Type B pancreatic cell (in vitro differentiated cells): ENCODE data around the gene NPAS3. TPM values are rescaled to one million over a fixed set of nuclear protein-coding genes. Genes with fewer than 3 reads are reported as not detected.

Experiments
- DNase-seq: peaks from one replicate; pipeline ENCODE4 v3.0.0; 2021; ENCODE audit warnings: mixed read lengths; ENCODE audit not compliant: unreplicated experiment; ENCODE audit errors: extremely low spot score
- H3K27ac Mint-ChIP-seq: 2 replicates; pipeline ENCODE4 v1.8.0; 2021; ENCODE audit warnings: mild to moderate bottlenecking, mixed read lengths
- H3K27me3 Mint-ChIP-seq: 2 replicates; pipeline ENCODE4 v1.8.0; 2021; ENCODE audit warnings: mixed read lengths
- H3K36me3 Mint-ChIP-seq: 2 replicates; pipeline ENCODE4 v1.8.0; 2021; ENCODE audit warnings: mixed read lengths
- H3K4me1 Mint-ChIP-seq: one replicate; pipeline ENCODE4 v1.8.0; 2021; ENCODE audit warnings: mixed read lengths; ENCODE audit not compliant: unreplicated experiment
- H3K4me3 Mint-ChIP-seq: 2 replicates; pipeline ENCODE4 v1.8.0; 2021; ENCODE audit warnings: mild to moderate bottlenecking, mixed read lengths
- H3K9me3 Mint-ChIP-seq: 2 replicates; pipeline ENCODE4 v1.8.0; 2021; ENCODE audit warnings: mixed read lengths
- total RNA-seq: library from RNA; stranded (reverse); gene quantifications from 2 replicates; pipeline ENCODE4 v1.2.1, GENCODE V29; 2021; ENCODE audit warnings: low replicate concordance
- TF ChIP-seq, protein P1 (sequence below): fragments of 200-600 bp; sonication (generic); conservative IDR thresholded peaks from 2 replicates; pipeline ENCODE4 v1.5.0; 2021; ENCODE audit warnings: antibody characterized with exemption, mild to moderate bottlenecking

Gene NPAS3
- total RNA-seq, 1 donor from 2014 or later, result 8.7 TPM

DNA sequence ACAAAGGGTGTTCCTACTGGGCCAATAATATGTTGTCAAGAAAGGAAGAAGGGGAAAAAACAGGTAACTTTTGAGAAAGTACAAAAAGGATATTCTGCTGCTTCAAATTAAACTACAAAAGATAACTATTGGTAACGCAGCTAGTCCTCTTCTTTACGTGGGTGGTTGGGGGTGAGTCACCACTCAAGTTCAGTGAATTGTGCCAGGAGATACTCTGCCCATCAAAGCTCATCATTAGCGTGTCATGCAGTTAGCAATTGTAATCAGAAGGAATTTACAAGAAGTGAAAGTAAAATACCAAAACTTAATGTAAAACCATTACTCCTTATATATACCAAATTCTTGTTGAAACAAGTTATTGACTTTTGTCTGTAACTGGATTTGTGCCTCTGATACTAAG, 342.0 kb downstream of the NPAS3 start:
- no peak for DNase-seq

DNA sequence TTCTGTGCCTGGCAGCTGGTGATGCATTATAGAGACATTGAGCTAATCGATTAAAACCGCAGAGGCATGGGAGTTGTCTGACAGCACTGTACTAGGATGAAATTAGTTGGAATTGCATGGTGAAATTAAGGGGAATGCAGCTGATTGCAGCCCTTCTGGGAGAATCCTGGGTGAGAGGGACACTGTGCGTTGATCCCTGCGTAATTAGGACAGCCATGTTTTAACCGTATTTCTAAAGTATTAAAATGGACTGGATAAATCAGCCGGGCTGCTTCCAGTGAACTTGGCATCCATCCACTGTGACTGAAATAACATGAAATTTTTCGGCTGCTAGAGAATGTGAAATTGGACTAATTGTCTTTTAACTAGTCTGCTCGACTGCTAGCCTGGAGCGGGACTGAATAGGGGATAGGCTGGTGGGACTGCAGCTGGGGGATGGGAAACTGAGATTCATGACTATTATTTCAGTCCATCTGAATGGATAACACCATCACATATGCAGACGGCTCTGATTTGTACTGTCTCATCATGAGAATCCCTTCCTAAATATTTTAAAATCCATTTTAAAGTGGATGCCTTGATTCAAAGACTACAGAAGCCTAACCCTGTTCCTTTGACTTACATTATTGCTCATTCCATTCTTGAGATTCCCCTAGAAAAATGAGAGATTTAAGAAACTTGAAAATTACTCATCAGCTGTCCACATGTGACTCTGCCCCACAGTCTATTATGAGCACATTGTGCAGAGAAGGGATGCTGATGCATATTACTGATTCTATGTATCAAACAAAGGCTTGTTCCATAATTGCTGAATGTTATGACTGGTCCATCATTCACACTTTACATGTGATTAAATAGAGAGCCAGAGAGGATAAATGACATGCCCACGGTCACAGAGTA, 343.9 kb downstream of the NPAS3 start:
- Mint-ChIP-seq H3K9me3 (no peaks in the 10 kb centered on the region), H3K27me3 (peaks cover 3% of the 10 kb centered on the region), H3K27ac (no peak overlapping the region), H3K36me3 (no peaks in the 10 kb centered on the region), H3K4me3 (no peak overlapping the region), H3K4me1 (no peaks in the 10 kb centered on the region)
- DNase-seq, result no peak
- TF ChIP-seq, protein P1, sequence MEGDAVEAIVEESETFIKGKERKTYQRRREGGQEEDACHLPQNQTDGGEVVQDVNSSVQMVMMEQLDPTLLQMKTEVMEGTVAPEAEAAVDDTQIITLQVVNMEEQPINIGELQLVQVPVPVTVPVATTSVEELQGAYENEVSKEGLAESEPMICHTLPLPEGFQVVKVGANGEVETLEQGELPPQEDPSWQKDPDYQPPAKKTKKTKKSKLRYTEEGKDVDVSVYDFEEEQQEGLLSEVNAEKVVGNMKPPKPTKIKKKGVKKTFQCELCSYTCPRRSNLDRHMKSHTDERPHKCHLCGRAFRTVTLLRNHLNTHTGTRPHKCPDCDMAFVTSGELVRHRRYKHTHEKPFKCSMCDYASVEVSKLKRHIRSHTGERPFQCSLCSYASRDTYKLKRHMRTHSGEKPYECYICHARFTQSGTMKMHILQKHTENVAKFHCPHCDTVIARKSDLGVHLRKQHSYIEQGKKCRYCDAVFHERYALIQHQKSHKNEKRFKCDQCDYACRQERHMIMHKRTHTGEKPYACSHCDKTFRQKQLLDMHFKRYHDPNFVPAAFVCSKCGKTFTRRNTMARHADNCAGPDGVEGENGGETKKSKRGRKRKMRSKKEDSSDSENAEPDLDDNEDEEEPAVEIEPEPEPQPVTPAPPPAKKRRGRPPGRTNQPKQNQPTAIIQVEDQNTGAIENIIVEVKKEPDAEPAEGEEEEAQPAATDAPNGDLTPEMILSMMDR, result no peak

More for the DNA sequence above, 342.0 kb downstream of the NPAS3 start:
- Mint-ChIP-seq H3K4me3 (no peak overlapping the region), H3K9me3 (no peaks in the 10 kb centered on the region), H3K27ac (no peak overlapping the region), H3K27me3 (peaks cover 5% of the 10 kb centered on the region), H3K4me1 (no peaks in the 10 kb centered on the region), H3K36me3 (no peaks in the 10 kb centered on the region)
- TF ChIP-seq, protein P1, result no peak

DNA sequence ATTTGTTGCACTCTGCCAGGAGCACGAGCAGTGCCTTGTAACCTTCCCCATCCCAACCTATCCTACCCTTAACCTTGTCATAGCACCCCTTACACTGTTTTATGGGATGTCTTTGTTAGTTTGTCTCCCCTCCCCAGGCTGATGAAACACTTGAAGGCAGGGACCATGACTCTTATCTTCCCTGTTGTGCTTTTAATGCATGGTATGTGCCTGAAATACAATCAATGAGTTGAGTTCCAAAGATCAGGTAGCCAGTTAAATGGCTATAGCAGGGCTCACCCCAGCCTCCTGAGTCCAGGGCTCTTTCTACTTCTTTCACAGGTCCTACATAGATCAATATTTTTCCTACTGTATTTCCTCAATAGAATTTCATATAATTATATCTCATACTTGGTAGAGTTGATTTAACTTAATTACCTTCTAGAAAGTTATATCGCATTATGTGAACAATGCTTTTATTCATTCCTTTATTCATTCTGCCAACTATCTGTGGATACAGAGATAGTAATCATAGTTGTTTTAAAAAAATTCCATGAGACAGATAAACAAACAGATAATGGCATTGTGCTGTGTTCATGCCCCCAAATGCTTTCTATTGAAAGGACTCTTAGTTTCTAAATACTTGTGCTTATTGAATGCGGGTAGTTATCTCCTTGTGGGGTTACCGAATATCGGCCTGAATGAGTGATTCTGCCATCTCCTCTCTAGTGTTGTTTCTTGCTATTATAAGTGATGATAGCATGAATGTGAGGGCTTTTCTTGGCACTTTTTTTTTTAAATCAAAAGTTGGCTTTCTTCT, 347.4 kb downstream of the NPAS3 start:
- no peak for DNase-seq
- Mint-ChIP-seq H3K27me3 (no peaks in the 10 kb centered on the region), H3K36me3 (no peaks in the 10 kb centered on the region)

DNA sequence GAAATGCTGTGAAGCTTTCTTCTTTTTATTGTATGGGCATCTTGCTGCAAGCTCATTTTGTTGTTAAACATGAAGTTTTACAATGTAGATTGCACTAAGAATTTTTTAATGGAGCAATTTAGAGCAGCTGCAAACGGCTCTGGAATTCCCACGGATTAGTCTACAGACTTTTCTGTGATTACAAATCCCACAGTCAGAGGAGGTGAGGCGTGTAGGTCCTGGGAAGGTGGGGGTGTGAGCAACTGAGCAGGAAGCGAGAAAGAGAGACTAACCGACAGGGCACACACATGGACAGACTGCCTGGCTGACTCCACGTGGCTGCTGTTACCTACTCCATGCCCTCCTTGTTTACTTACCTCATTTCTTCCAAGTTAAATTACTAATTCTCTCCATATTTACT, 348.5 kb downstream of the NPAS3 start:
- Mint-ChIP-seq H3K36me3 (no peaks in the 10 kb centered on the region), H3K27ac (no peak overlapping the region)
- TF ChIP-seq, protein P1, result no peak

More for the DNA sequence above, 347.4 kb downstream of the NPAS3 start:
- Mint-ChIP-seq H3K4me3 (no peak overlapping the region), H3K27ac (no peak overlapping the region), H3K9me3 (no peaks in the 10 kb centered on the region), H3K4me1 (no peaks in the 10 kb centered on the region)
- TF ChIP-seq, protein P1, result no peak

DNA sequence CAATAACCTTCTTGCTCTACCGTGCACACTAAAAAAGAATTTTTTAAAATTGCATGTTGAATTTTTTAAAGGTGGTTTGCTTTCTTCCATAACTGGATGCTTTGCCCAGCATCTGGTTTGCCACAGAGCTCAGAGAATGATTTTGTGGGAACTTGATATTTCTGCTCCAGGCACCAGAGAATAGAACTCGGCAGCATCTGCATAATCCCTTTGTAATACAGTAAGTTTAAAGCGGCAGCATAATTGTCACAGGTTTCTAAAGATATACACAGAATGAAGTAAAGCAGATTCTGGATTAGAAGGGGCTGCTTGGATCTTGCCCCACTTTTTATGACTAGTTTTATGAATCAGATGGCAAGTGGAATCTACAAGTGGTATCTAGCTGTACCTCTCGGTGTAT, 352.0 kb downstream of the NPAS3 start:
- Mint-ChIP-seq H3K9me3 (no peaks in the 10 kb centered on the region), H3K4me1 (no peaks in the 10 kb centered on the region), H3K4me3 (no peak overlapping the region), H3K27me3 (no peaks in the 10 kb centered on the region), H3K27ac (no peak overlapping the region), H3K36me3 (no peaks in the 10 kb centered on the region)
- DNase-seq, result no peak
- TF ChIP-seq, protein P1, result no peak

More for the DNA sequence above, 348.5 kb downstream of the NPAS3 start:
- Mint-ChIP-seq H3K27me3 (no peaks in the 10 kb centered on the region), H3K4me1 (no peaks in the 10 kb centered on the region), H3K9me3 (no peaks in the 10 kb centered on the region), H3K4me3 (no peak overlapping the region)
- DNase-seq, result no peak
